ENCODE measurements around the gene NOMO2. TPM values are rescaled to one million over a fixed set of nuclear protein-coding genes. Genes with fewer than 3 reads are reported as not detected.
A peak's percentile ranks its signal among the peaks of the same experiment; 100 is the strongest.
"Not testable (repeated sequence)": the region's sequence is repeated elsewhere in the genome, so short reads cannot be mapped to it uniquely, and the experiment has no call there.

The NOMO2 gene, protein sequence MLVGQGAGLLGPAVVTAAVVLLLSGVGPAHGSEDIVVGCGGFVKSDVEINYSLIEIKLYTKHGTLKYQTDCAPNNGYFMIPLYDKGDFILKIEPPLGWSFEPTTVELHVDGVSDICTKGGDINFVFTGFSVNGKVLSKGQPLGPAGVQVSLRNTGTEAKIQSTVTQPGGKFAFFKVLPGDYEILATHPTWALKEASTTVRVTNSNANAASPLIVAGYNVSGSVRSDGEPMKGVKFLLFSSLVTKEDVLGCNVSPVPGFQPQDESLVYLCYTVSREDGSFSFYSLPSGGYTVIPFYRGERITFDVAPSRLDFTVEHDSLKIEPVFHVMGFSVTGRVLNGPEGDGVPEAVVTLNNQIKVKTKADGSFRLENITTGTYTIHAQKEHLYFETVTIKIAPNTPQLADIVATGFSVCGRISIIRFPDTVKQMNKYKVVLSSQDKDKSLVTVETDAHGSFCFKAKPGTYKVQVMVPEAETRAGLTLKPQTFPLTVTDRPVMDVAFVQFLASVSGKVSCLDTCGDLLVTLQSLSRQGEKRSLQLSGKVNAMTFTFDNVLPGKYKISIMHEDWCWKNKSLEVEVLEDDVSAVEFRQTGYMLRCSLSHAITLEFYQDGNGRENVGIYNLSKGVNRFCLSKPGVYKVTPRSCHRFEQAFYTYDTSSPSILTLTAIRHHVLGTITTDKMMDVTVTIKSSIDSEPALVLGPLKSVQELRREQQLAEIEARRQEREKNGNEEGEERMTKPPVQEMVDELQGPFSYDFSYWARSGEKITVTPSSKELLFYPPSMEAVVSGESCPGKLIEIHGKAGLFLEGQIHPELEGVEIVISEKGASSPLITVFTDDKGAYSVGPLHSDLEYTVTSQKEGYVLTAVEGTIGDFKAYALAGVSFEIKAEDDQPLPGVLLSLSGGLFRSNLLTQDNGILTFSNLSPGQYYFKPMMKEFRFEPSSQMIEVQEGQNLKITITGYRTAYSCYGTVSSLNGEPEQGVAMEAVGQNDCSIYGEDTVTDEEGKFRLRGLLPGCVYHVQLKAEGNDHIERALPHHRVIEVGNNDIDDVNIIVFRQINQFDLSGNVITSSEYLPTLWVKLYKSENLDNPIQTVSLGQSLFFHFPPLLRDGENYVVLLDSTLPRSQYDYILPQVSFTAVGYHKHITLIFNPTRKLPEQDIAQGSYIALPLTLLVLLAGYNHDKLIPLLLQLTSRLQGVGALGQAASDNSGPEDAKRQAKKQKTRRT
- 96.0 to 103 TPM (median 96.9 TPM) in 3 replicates for total RNA-seq (2021)
- percentile 46 among the genes with signal in this experiment for Bru-seq, nascent RNA
- long read RNA-seq, experiment 1, full-length matches to known transcripts: 457 of 572 reads
- long read RNA-seq, experiment 1, partial matches to known transcripts: 56 of 572 reads
- long read RNA-seq, experiment 1, other reads (novel, unspliced or antisense): 59 of 572 reads
- long read RNA-seq, experiment 2, full-length matches to known transcripts: 31 of 73 reads
- long read RNA-seq, experiment 2, partial matches to known transcripts: 31 of 73 reads
- long read RNA-seq, experiment 2, other reads (novel, unspliced or antisense): 11 of 73 reads
- long read RNA-seq, experiment 3, partial matches to known transcripts: 3 of 3 reads
- long read RNA-seq, experiment 3, other reads (novel, unspliced or antisense): 0 of 3 reads

DNA sequence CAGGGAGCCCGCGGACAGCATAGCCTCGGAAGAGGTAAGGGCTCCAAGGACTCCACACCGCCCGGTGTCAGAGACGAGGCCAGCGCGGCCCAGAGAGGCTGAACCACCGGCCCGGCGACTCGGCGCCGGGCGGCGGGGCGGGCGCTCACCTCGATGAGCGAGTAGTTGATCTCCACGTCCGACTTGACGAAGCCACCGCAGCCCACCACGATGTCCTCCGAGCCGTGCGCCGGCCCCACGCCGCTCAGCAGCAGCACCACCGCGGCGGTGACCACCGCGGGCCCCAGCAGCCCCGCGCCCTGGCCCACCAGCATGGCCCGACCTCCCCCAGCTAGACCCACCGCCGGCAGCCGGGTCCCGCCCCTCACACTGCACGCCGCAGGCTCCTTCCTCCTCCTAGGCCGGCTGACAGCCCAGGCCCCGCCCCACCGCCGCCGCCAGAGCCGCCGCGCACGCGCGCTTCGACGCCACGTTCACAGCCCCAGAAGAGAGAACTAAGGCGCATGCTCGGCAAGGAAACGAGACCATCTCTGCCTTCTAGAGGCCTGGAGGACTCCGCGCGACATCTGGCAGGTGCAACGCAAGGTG is at the start of gene NOMO2:
TSS of gene NOMO2 (minus strand) at position 371 of the 588 bp plus-strand sequence. CDS start at position 314, 57 bp downstream.
- H3K27me3 Mint-ChIP-seq (ENCODE audit: low read depth); CTCF ChIA-PET; H3K27ac Mint-ChIP-seq; H3K9me3 Mint-ChIP-seq; POLR2A ChIA-PET; H3K4me1 Mint-ChIP-seq; H3K36me3 Mint-ChIP-seq: not testable (repeated sequence)
- DNase-seq (ENCODE audit: low spot score): peak; percentile 92
- H3K4me3 Mint-ChIP-seq: 0 out of 2 replicates have a peak within 1 kb of the TSS, but pooled peaks have one; percentile 18
- peak; percentile 94 for ATAC-seq

DNA sequence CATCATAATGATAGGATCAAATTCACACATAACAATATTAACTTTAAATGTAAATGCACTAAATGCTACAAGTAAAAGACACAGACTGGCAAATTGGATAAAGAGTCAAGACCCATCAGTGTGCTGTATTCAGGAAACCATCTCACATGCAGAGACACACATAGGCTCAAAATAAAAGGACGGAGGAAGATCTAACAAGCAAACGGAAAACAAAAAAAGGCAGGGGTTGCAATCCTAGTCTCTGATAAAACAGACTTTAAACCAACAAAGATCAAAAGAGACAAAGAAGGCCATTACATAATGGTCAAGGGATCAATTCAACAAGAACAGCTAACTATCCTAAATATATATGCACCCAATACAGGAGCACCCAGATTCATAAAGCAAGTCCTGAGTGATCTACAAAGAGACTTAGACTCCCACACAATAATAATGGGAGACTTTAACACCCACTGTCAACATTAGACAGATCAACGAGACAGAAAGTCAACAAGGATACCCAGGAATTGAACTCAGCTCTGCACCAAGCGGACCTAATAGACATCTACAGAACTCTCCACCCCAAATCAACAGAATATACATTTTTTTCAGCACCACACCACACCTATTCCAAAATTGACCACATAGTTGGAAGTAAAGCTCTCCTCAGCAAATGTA is 48.4 kb upstream of the NOMO2 start:
- ATAC-seq; DNase-seq (ENCODE audit: low spot score); H3K36me3 Mint-ChIP-seq; POLR2A ChIA-PET; CTCF ChIA-PET; H3K27ac Mint-ChIP-seq; H3K4me1 Mint-ChIP-seq; H3K4me3 Mint-ChIP-seq; H3K27me3 Mint-ChIP-seq (ENCODE audit: low read depth): not testable (repeated sequence)
- H3K9me3 Mint-ChIP-seq: peaks cover 16% of the 10 kb centered on the region

DNA sequence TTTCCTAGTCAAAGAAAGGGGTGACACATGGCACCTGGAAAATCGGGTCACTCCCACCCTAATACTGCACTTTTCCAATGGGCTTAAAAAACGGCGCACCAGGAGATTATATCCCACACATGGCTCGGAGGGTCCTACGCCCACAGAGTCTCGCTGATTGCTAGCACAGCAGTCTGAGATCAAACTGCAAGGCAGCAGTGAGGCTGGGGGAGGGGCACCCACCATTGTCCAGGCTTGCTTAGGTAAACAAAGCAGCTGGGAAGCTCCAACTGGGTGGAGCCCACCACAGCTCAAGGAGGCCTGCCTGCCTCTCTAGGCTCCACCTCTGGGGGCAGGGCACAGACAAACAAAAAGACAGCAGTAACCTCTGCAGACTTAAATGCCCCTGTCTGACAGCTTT is 46.4 kb upstream of the NOMO2 start:
- H3K4me3 Mint-ChIP-seq, CTCF ChIA-PET: not testable (repeated sequence)

DNA sequence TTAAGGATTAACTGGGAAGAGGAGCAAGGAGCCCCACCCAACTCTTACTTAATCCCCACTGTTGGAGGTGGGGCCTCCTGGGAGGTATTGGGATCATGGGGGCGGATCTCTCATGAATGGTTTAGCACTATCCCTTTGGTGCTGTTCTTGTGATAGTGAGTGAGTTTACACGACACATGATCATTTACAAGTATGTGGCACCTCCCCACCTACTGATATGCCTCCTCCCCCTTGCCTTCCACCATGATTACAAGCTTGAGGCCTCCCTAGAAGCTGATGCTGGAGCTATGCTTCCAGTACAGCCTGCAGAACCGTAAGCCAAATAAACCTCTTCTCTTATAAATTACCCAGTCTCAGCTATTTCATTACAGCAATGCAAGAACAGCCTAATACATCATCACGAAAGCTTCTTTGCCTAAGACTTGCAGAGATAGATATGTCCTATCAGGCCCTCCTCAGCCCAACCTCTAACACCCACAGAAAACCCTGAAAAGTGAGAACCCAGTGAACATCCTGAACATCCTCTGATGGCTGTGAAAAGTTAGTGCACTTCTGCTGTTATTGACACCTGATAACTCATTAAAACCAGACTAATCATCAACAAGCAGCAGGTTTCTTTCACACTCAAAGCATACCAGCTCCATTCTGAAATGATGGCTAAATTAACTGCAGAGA is 41.8 kb upstream of the NOMO2 start:
- DNase-seq (ENCODE audit: low spot score); H3K27ac Mint-ChIP-seq; H3K4me3 Mint-ChIP-seq; ATAC-seq; H3K4me1 Mint-ChIP-seq; POLR2A ChIA-PET; H3K36me3 Mint-ChIP-seq; CTCF ChIA-PET; H3K27me3 Mint-ChIP-seq (ENCODE audit: low read depth): not testable (repeated sequence)
- peaks cover 13% of the 10 kb centered on the region for H3K9me3 Mint-ChIP-seq

More for the DNA sequence above, 46.4 kb upstream of the NOMO2 start:
- H3K4me1 Mint-ChIP-seq; H3K27me3 Mint-ChIP-seq (ENCODE audit: low read depth); DNase-seq (ENCODE audit: low spot score); H3K36me3 Mint-ChIP-seq; POLR2A ChIA-PET; ATAC-seq; H3K27ac Mint-ChIP-seq: not testable (repeated sequence)
- H3K9me3 Mint-ChIP-seq: peaks cover 18% of the 10 kb centered on the region

DNA sequence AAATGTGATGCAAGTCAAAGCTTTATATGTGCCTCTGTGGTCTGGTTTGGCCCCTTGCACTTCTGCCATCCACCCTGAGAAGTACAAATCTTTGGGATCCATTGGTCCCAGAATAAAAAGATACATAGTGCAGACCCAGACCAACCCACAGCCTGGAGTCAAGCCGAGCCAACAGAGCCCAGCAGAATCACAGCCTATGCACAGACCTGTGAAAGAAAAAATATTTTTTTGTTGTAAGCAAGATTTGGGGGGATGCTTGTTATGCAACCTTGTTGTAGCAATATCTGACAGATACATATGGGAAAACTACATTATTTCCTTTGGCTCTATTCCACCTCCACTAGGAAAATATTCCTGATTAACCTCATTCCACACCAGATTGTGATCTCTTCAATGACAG is 36.7 kb upstream of the NOMO2 start:
- ATAC-seq; H3K27ac Mint-ChIP-seq; H3K36me3 Mint-ChIP-seq; DNase-seq (ENCODE audit: low spot score); H3K9me3 Mint-ChIP-seq; POLR2A ChIA-PET; H3K4me1 Mint-ChIP-seq; CTCF ChIA-PET; H3K4me3 Mint-ChIP-seq; H3K27me3 Mint-ChIP-seq (ENCODE audit: low read depth): not testable (repeated sequence)

DNA sequence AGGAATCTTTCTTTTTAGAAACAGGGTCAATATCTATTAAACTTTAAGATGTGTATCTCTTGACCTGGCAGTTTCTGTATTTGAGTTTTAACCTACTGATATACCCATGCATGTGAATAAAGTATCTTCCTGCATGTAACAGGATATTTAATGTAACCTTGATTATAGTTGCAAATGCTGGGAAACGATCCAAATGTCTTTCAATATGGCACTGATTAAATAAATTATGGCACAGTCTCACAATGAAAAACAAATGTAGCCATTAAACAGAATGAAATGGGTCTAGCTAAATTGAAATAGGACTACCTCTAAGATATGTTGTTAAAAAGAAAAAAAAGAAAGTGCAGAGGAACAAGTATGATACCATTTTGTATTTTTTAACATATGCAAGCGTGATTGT is 35.8 kb upstream of the NOMO2 start:
- DNase-seq (ENCODE audit: low spot score); H3K4me1 Mint-ChIP-seq; H3K9me3 Mint-ChIP-seq; POLR2A ChIA-PET; ATAC-seq; H3K36me3 Mint-ChIP-seq; H3K27ac Mint-ChIP-seq; H3K27me3 Mint-ChIP-seq (ENCODE audit: low read depth); CTCF ChIA-PET; H3K4me3 Mint-ChIP-seq: not testable (repeated sequence)

DNA sequence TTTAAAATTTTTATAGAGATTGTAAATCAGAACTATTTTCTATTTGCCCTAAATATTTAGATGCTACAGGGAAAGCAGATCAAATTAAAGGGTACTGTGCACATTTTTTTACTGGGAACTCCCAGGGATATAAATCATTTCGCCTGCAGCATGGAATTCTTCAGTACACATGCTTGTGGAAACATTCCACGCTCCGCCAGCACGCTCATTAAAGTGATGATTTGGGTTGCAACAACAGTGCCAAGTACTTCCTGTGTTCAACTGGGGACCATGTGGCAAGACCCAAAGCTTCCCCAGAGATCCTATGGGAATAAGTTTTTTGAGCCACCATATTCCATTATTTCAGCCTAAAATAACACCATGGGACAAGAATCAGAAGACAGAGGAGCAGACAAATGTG is 35.4 kb upstream of the NOMO2 start:
- ATAC-seq; DNase-seq (ENCODE audit: low spot score); H3K4me3 Mint-ChIP-seq; H3K27ac Mint-ChIP-seq; H3K27me3 Mint-ChIP-seq (ENCODE audit: low read depth); CTCF ChIA-PET; H3K4me1 Mint-ChIP-seq; H3K9me3 Mint-ChIP-seq; H3K36me3 Mint-ChIP-seq; POLR2A ChIA-PET: not testable (repeated sequence)

DNA sequence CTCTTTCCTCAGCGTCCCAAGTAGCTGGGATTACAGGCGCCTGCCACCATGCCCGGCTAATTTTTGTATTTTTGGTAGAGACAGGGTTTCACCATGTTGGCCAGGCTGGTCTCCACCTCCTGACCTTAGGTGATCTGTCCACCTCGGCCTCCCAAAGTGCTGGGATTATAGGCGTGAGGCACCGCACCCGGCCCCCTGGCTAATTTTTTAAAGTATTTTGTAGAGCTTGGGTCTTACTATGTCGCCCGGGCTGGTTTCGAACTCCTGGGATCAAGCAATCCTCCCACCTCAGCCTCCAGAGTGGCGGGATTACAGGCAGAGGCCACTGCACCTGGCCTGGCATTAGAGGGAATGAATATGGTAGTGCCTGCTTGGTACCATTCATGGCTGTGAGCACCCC is 33.9 kb upstream of the NOMO2 start:
- H3K27me3 Mint-ChIP-seq (ENCODE audit: low read depth); ATAC-seq; H3K4me3 Mint-ChIP-seq; POLR2A ChIA-PET; H3K4me1 Mint-ChIP-seq; CTCF ChIA-PET; H3K27ac Mint-ChIP-seq; H3K36me3 Mint-ChIP-seq; DNase-seq (ENCODE audit: low spot score): not testable (repeated sequence)
- H3K9me3 Mint-ChIP-seq: peaks cover 14% of the 10 kb centered on the region

DNA sequence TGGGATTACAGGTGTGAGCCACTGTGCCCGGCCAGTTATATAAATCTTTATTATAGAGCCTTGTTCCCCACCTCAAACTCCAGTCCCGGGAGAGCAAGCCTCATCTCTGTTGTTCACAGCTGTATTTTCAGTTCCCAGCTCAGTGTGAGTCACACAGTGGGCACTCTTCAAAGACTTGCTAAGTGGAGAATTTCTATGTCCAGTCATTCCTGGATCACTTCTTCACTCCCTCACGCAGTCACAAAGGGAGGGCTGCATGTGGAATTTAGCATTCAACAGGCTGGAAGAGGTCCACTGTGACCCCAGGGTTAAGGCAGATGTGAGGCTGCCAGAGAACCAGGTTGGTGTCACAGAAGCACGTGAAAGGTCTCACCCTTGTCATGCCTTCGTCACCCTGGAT is 33.0 kb upstream of the NOMO2 start:
- POLR2A ChIA-PET; H3K36me3 Mint-ChIP-seq; ATAC-seq; DNase-seq (ENCODE audit: low spot score); H3K27ac Mint-ChIP-seq; CTCF ChIA-PET; H3K27me3 Mint-ChIP-seq (ENCODE audit: low read depth); H3K4me1 Mint-ChIP-seq; H3K4me3 Mint-ChIP-seq: not testable (repeated sequence)
- peaks cover 14% of the 10 kb centered on the region for H3K9me3 Mint-ChIP-seq

DNA sequence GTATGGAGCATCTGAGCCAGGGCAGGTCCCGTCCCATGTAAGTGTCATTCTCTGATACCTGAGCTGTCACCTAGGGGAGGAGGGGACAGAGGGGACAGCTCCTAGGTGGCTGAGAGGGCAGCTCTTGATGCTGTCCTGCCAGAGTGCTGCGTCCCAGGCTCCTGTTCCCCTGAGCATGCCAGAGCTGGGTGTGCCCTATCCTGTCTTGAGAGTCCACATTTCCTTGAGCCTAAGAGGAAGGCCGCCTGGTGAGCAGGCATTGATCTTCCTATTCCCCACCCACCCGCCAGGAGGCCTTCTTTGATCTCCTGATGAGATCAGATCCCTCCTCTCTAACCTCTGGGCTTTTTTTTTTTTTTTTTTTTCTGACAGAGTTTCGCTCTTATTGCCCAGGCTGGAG is 32.0 kb upstream of the NOMO2 start:
- CTCF ChIA-PET: interaction anchor here (0.7 kb wide), 1 partner anchor 206 kb away, joined by 3 read pairs; no protein-coding TSS in a partner anchor
- H3K9me3 Mint-ChIP-seq; H3K36me3 Mint-ChIP-seq; H3K27me3 Mint-ChIP-seq (ENCODE audit: low read depth); H3K4me1 Mint-ChIP-seq; H3K27ac Mint-ChIP-seq; POLR2A ChIA-PET; H3K4me3 Mint-ChIP-seq; ATAC-seq; DNase-seq (ENCODE audit: low spot score): not testable (repeated sequence)

All from WTC11 (cell line).